Liver (tissue), 9 donors: ENCODE data around the gene RARS1. TPM values are rescaled to one million over a fixed set of nuclear protein-coding genes. Genes with fewer than 3 reads are reported as not detected.

ENCODE experiments used
- DNase-seq: peaks from one replicate; pipeline ENCODE4 v3.0.0-alpha.2; 2017; ENCODE audit warnings: low spot score
- H3K27ac ChIP-seq, 2 donors: one replicate each; pipeline ENCODE4 v1.7.0; 2013; ENCODE audit warnings: inconsistent platforms in 2 of 2, low read length in 2 of 2, control low read depth in 1 of 2, low read depth in 1 of 2, mild to moderate bottlenecking in 1 of 2
- H3K27me3 ChIP-seq, 4 donors: one replicate each; pipeline versions ENCODE4 v1.6.1 to v1.7.0; 2013; ENCODE audit warnings: low read length in 3 of 4, inconsistent platforms in 1 of 4, mild to moderate bottlenecking in 1 of 4, moderate library complexity in 1 of 4; ENCODE audit not compliant: control insufficient read depth in 4 of 4, insufficient read depth in 4 of 4
- H3K36me3 ChIP-seq, 4 donors: one replicate each; pipeline versions ENCODE4 v1.6.1 to v1.7.0; 2013; ENCODE audit warnings: low read length in 3 of 4, mild to moderate bottlenecking in 3 of 4, low read depth in 1 of 4, moderate library complexity in 1 of 4; ENCODE audit not compliant: control insufficient read depth in 4 of 4, insufficient read depth in 3 of 4
- H3K4me1 ChIP-seq, 4 donors: one replicate each; pipeline versions ENCODE4 v1.6.1 to v1.7.0; 2013; ENCODE audit warnings: low read length in 3 of 4, mild to moderate bottlenecking in 3 of 4, moderate library complexity in 1 of 4; ENCODE audit not compliant: control insufficient read depth in 4 of 4, insufficient read depth in 4 of 4
- H3K4me3 ChIP-seq, 3 donors: one replicate each; pipeline versions ENCODE4 v1.6.1 to v1.7.0; 2013; ENCODE audit warnings: low read length in 3 of 3, control low read depth in 1 of 3, low read depth in 1 of 3, mild to moderate bottlenecking in 1 of 3
- H3K9ac ChIP-seq, 2 donors: one replicate each; pipeline ENCODE4 v1.7.0; 2013; ENCODE audit warnings: low read length in 2 of 2, mild to moderate bottlenecking in 2 of 2, moderate library complexity in 2 of 2, control low read depth in 1 of 2, low read depth in 1 of 2
- H3K9me3 ChIP-seq, 4 donors: one replicate each; pipeline versions ENCODE4 v1.6.1 to v1.7.0; 2013; ENCODE audit warnings: low read length in 3 of 4; ENCODE audit not compliant: control insufficient read depth in 4 of 4
- ATF3 ChIP-seq: IDR thresholded peaks from 2 replicates; pipeline ENCODE4 v1.6.1; 2016; ENCODE audit warnings: antibody characterized with exemption
- CTCF ChIP-seq: fragments of 150-350 bp; IDR thresholded peaks from 2 replicates; pipeline ENCODE4 v1.5.1; 2017; ENCODE audit warnings: improper control_type of control experiment, low read depth, low read length; ENCODE audit not compliant: missing input control
- EGR1 ChIP-seq, 2 donors: IDR thresholded peaks; 2 replicates each; pipeline ENCODE4 v1.6.1; 2016 to 2018; ENCODE audit warnings: antibody characterized with exemption in 2 of 2, low read depth in 2 of 2
- FOXA1 ChIP-seq: IDR thresholded peaks from 2 replicates; pipeline ENCODE4 v1.6.1; 2016; ENCODE audit warnings: antibody characterized with exemption
- FOXA2 ChIP-seq: IDR thresholded peaks from 2 replicates; pipeline ENCODE4 v1.6.1; 2016; ENCODE audit warnings: antibody characterized with exemption
- GABPA ChIP-seq, 2 donors: IDR thresholded peaks in 1 of 2; conservative IDR thresholded peaks in 1 of 2; 2 replicates each; pipeline ENCODE4 v1.6.1; 2016; ENCODE audit warnings: antibody characterized with exemption in 2 of 2, mild to moderate bottlenecking in 1 of 2, moderate library complexity in 1 of 2
- HNF4A ChIP-seq, 2 donors: conservative IDR thresholded peaks; 2 replicates each; pipeline ENCODE4 v1.6.1; 2016; ENCODE audit warnings: antibody characterized with exemption in 2 of 2, mild to moderate bottlenecking in 2 of 2
- HNF4G ChIP-seq: IDR thresholded peaks from 2 replicates; pipeline ENCODE4 v1.6.1; 2016; ENCODE audit warnings: antibody characterized with exemption
- JUND ChIP-seq, 2 donors: IDR thresholded peaks; 2 replicates each; pipeline ENCODE4 v1.6.1; 2016; ENCODE audit warnings: antibody characterized with exemption in 2 of 2
- MAX ChIP-seq: IDR thresholded peaks from 2 replicates; pipeline ENCODE4 v1.6.1; 2016; ENCODE audit warnings: antibody characterized with exemption
- NR2F2 ChIP-seq: IDR thresholded peaks from 2 replicates; pipeline ENCODE4 v1.6.1; 2016; ENCODE audit warnings: antibody characterized with exemption
- RAD21 ChIP-seq, 2 donors: IDR thresholded peaks; 2 replicates each; pipeline ENCODE4 v1.6.1; 2016; ENCODE audit warnings: antibody characterized with exemption in 2 of 2, mild to moderate bottlenecking in 2 of 2
- REST ChIP-seq: IDR thresholded peaks from 2 replicates; pipeline ENCODE4 v1.6.1; 2016; ENCODE audit warnings: antibody characterized with exemption, mild to moderate bottlenecking
- RXRA ChIP-seq, 2 donors: IDR thresholded peaks; 2 replicates each; pipeline ENCODE4 v1.6.1; 2017 to 2018; ENCODE audit warnings: antibody characterized with exemption in 2 of 2, mild to moderate bottlenecking in 1 of 2
- SP1 ChIP-seq: IDR thresholded peaks from 2 replicates; pipeline ENCODE4 v1.6.1; 2018; ENCODE audit warnings: antibody characterized with exemption, mild to moderate bottlenecking
- TAF1 ChIP-seq: conservative IDR thresholded peaks from 2 replicates; pipeline ENCODE4 v1.6.1; 2016; ENCODE audit warnings: antibody characterized with exemption, mild to moderate bottlenecking
- YY1 ChIP-seq: IDR thresholded peaks from 2 replicates; pipeline ENCODE4 v1.6.1; 2016; ENCODE audit warnings: antibody characterized with exemption, mild to moderate bottlenecking
- ZBTB33 ChIP-seq: IDR thresholded peaks from 2 replicates; pipeline ENCODE4 v1.6.1; 2016; ENCODE audit warnings: antibody characterized with exemption
- WGBS: extraction: QIAGEN DNeasy Blood & Tissue Kit; methylation state at CpG from one replicate; pipeline ENCODE4 v1.1.7; 2013; 5-methylcytosine and 5-hydroxymethylcytosine counted together
- polyA plus RNA-seq, 2 donors: library from polyadenylated mRNA; stranded (reverse) in 1 of 2; unstranded in 1 of 2; fragments of 200-250 nt in 1 of 2; fragments of >200 nt in 1 of 2; fragmentation: Nextera tagmentation in 1 of 2; extraction: Ambion mirVana in 1 of 2; gene quantifications; one replicate each; pipeline versions ENCODE4 v1.2.1 to v1.2.3, GENCODE V29; 2013 to 2015
- total RNA-seq, 2 donors: library from RNA; depleted of rRNA; stranded (reverse); fragments of >200 nt; gene quantifications; one replicate each; pipeline ENCODE4 v1.2.3, GENCODE V29; 2014
- donor health status: healthy.
- donor health status: healthy.
- donor health status: healthy.
- donor health status: healthy.
- donor health status: healthy.

RARS1 gene
- total and polyA plus RNA-seq, 4 donors, result 16.5 to 42.5 (median 30.1) TPM

GRCh38 chr5:168457542-168457941, 28.7 kb upstream of the RARS1 start:
- TF ChIP-seq GABPA (IDR thresholded peaks at IDR 0.05 in 1 of 2, conservative IDR thresholded peaks at IDR 0.05 in 1 of 2), result no peak
- TF ChIP-seq FOXA1, result no peak
- TF ChIP-seq ATF3, result no peak
- no peak for TF ChIP-seq SP1
- no peak for TF ChIP-seq TAF1
- no peak for TF ChIP-seq REST
- no peak for TF ChIP-seq MAX
- TF ChIP-seq FOXA2, result no peak
- no peak for TF ChIP-seq EGR1 (IDR thresholded peaks at IDR 0.05; ENCODE audit: low read depth in 2 of 2)
- TF ChIP-seq HNF4G, result no peak
- no peak for TF ChIP-seq HNF4A (conservative IDR thresholded peaks at IDR 0.05)
- TF ChIP-seq RAD21 (IDR thresholded peaks at IDR 0.05), result no peak
- TF ChIP-seq NR2F2, result no peak
- no peak for TF ChIP-seq ZBTB33
- TF ChIP-seq JUND (IDR thresholded peaks at IDR 0.05), result no peak
- no peak for TF ChIP-seq CTCF
- TF ChIP-seq RXRA (IDR thresholded peaks at IDR 0.05), result no peak
- no peak for TF ChIP-seq YY1
- Histone ChIP-seq H3K36me3 (peaks cover 1 to 84% (median 52%) of the 10 kb centered on the region in 4 donors), H3K9ac (no peak overlapping the region), H3K4me3 (no peak overlapping the region), H3K4me1 (no peaks in the 10 kb centered on the region), H3K27ac (no peak overlapping the region), H3K27me3 (no peaks in the 10 kb centered on the region), H3K9me3 (no peaks in the 10 kb centered on the region)
- WGBS, result 96% methylated on average over 3 of the region's 3 CpGs
- DNase-seq, result no peak
